Stimulated activated naive CD4-positive, alpha-beta T cell (primary cell): ENCODE results near the gene SERPINB11.
"Not testable (repeated sequence)": the region's sequence is repeated elsewhere in the genome, so short reads cannot be mapped to it uniquely, and the experiment has no call there.

Experiments
- DNase-seq, 6 experiments: peaks; one replicate each; lab custom pipeline; 2025; lab: John Stamatoyannopoulos, UW

SERPINB11 gene, protein sequence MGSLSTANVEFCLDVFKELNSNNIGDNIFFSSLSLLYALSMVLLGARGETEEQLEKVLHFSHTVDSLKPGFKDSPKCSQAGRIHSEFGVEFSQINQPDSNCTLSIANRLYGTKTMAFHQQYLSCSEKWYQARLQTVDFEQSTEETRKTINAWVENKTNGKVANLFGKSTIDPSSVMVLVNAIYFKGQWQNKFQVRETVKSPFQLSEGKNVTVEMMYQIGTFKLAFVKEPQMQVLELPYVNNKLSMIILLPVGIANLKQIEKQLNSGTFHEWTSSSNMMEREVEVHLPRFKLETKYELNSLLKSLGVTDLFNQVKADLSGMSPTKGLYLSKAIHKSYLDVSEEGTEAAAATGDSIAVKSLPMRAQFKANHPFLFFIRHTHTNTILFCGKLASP

GRCh38 chr18:63702660-63703059 is at the start of gene SERPINB11:
Gene SERPINB11 (plus strand): TSS chr18:63702960. CDS start chr18:63710194, 7,234 bp downstream.
- DNase-seq, result no peak

DNA sequence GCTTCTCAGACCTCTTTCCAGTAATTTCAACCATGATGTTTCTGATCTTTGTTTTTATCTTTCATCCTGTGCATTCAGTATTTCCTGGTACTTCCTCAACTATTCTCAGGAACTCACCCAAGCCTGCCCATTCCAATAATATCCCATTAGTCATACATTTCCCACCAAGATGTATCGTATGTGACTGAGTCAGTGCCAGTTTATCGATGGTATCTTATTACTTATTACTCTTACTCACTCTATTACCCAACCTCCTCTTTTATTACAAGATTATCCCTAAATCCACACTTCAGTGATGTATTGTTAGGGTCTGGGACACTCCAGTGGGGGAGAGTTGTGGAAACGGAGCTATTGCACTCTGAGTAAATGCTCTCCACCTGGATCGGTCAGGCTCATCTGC is 43.8 kb upstream of the SERPINB11 start:
- DNase-seq, result not testable (repeated sequence)

GRCh38 chr18:63661750-63662149 is 41.0 kb upstream of the SERPINB11 start, which contains the start of gene SERPINB3:
Gene SERPINB3 (minus strand): TSS chr18:63661893. CDS start chr18:63661216, 677 bp downstream.
- DNase-seq, result not testable (repeated sequence)

DNA sequence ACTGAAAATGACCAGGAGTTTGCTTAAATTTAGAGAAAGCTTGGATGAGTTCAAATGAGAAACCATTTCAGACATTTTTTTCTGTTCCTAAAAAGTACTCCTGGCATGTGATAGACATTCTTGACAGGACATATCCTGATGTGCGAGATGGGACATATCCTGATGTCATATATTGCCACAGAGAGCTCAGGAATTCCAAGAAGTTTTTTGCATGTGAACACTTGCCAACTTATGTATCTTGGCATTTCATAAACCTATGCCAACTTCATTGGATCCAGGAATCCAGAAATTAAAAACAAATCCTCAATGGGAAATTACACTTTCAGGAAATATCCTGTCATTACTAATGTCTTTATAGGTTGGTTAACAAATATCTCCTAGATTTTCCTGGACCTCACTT is 38.2 kb upstream of the SERPINB11 start:
- no peak for DNase-seq

- DNase-seq, result no peak
Measured at GRCh38 chr18:63676526-63677323, 26.0 kb upstream of the SERPINB11 start.

GRCh38 chr18:63677500-63678225 is 25.1 kb upstream of the SERPINB11 start:
- DNase-seq, result no peak

DNA sequence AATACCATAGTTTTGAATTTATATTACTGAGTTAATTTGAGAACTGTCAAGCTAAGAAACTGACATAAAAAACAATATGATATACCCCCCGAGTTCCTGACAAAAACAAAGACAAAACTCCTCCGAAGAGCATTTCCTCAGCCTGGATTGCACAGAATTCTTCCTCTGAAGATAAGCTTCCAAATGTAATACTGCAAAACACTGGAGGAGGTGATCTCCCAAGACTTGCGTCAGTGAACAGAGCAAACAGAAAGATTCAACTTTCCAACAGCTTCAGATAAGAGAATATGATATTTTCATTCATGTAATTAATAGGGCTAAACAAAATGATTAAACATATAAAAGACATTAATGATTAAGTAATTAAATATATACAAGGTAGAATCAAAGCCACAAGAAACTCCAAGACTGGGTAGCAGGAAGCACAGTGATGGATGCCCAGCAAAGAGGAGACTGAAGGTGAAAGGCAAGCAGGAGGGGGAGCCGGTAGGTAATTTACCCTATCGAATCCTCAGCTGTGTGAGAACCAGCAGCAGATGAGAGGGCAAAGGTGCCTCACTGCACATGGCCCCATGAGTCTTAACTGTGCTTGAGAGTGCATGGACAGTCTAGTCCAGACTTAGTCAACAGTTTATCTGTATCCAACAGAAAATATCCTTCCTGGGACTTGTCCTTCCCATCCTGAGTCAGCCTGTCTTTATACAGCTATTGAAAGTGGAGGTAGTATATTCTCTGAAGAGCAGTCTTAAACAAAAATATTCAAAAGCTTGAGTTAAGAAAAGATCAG is 22.7 kb upstream of the SERPINB11 start:
- no peak for DNase-seq

- no peak for DNase-seq
Measured at GRCh38 chr18:63681449-63682340, 21.1 kb upstream of the SERPINB11 start.

DNA sequence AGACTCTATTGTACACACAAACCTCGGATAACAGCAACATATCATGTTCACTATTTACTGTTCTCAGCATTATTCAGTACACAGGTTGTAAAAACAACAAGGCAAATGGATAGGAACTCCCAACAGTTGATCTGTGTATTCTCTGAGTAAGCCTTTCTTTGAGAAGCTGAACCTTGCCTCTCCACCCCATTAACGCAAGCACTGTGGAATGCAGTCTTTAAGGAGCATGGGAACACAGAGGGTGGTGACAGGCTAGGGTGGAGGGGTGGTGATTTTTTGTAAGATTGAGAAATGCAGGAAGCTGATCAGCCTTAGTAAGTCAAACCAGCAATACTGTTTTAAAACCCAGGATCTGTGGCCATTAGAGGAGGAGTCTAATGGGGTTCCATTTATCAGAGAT is 19.6 kb upstream of the SERPINB11 start:
- DNase-seq, result no peak

- DNase-seq, result no peak
Measured at GRCh38 chr18:63683890-63684289, 18.9 kb upstream of the SERPINB11 start.

DNA sequence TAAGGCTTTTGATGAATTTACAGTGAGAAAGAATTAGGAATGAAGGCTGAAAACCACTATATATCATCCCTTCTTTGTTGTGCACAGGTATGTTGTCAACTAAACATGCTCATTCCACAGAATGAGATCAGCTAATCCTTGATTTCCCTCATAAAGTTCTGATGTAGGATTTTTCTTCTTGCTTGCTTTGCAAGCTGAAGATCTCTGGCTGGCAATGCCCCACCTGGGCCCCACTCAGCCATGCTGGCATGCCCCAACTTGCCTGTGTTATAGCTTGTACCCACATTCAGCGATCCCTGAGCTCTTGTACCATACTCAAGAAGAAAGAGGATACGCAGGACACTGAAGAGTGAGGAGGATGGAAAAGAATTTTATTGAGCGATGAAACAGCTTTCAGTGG is 18.0 kb upstream of the SERPINB11 start:
- DNase-seq, result no peak

DNA sequence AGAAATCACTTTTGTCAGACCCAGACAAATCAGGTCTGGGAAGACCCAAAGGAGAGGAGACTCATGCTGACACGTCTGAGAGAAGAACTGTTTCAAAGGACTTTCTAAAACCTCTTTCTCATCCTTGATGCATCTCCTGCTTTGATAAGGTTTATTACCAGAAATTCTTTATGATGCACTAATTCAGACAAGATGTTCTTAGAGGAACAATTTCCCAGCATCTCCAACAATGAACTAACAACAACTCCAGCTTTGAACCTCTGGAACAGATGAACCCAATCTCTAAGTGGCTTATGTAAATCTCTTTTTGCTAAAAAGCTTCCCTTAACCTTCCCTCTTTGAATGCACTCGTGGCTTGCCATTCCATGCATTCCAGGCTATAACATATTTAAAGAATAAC is 15.9 kb upstream of the SERPINB11 start:
- DNase-seq, result no peak

GRCh38 chr18:63689064-63689463 is 13.7 kb upstream of the SERPINB11 start:
- no peak for DNase-seq

DNA sequence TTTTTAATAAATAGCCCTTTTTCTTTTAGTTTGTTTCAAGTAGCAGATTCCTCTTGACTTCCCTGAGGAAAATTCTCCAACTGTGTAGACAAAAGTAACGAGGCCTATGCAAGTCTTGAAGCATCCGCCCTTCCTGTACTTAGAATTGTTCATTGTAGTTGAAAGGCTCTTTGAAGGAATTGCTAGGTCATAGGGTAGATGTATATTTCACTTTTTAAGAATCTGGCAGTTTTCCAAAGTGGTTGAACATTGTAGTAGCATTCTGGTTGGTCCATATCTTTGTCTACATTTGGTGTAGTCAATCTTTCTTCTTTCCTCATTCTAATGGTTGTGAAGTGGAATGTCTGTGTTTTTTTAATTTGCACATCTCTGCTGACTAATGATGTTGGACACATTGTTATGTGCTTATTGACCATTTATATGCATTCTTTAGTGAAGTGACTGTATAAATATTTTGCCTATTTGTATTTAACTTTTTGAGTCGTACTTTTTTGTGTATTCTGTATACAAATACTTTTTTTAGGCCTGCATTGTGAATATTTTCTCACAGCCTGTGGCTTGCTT is 5.6 kb upstream of the SERPINB11 start:
- DNase-seq, result no peak

DNA sequence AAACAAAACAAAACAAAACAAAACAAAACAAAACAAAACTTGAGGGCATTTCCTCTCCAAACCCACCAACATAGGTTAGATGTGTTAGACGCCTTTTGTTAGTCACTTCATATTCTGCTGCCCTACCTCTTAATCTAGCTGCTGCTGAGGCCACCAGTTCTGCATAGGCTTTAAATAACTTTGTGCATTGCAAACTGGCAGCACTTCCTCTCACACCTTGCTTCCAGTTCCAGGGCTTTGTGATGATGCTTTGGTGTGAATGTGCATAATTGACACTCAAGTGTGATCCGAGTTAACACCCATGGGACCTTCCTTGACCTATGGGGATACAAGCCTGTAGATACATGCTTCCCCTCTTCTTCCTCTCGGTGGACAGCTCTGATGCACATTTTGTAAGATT is 2.3 kb upstream of the SERPINB11 start:
- DNase-seq, result no peak

GRCh38 chr18:63701952-63702351 is 808 bp upstream of the SERPINB11 start:
- DNase-seq, result no peak

GRCh38 chr18:63705401-63705800 is 2.6 kb downstream of the SERPINB11 start:
- no peak for DNase-seq

DNA sequence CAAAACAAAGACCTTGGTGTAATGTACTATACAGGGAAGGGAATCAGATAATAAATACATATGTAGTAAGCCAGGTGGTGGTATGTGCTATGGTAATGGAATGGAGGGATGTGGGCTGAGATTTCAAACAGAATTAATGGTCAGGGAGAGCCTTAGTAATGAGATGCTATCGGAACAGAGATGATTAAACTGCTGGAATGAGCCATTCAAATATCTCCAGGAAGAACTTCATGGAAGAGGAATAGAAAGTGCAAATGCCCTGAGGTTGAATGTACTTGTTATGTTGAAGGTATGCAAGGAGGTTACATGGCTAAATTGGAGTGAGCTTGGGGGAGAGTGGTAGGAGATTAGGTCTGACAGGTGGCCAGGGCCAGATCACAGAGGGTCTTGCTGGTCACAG is 5.1 kb downstream of the SERPINB11 start:
- no peak for DNase-seq

DNA sequence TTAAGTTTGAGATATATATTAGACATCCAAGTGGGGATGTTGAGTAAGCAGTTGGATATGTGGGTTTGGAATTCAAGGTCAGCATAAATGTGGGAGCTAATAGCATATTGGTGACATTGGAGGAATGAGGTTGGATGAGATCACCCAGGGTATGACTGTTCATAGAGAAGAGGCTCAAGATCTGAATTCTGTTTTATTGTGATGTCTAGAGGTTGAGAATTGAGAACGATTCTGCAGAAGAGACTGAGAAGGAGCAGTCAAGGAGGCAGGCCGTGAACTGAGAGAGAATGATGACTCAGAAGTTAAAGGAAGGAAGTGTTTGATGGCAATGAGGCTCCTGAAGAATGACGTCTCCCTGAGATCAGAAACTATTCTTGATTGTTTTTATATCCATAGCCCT is 5.9 kb downstream of the SERPINB11 start:
- no peak for DNase-seq
